ENCODE measurements around the gene PFN2.
"Not testable (repeated sequence)": the region's sequence is repeated elsewhere in the genome, so short reads cannot be mapped to it uniquely, and the experiment has no call there.

Gene PFN2

DNA sequence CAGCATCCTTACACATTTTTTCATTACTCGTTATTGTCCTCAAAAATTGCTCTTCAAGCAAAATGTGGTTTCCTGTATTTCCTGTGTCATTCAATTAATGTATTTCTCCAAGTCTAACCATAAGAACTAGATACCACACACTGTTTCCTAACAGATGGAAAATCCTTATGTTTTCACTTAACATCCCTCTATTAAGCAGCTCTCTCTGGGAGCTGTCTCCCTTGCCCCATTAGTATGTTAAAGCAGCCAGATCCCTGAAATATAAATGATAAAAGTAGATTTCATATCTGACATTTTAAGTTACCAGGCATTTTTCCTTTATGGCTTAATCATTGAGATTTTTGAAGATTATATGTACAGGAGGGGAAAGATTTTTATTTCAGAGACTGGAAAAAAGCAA, 15.9 kb downstream of the PFN2 start:
- DNase-seq, result no peak
- Histone ChIP-seq H2BK5ac (ENCODE audit: low read depth, low read length, poor library complexity) (no peak overlapping the region), H3K23ac (ENCODE audit: low read length) (no peak overlapping the region), H3K4me1 (ENCODE audit: control insufficient read depth in 1 of 2, insufficient read depth in 2 of 2, low read length in 2 of 2) (no peaks in the 10 kb centered on the region), H3K4me3 (ENCODE audit: low read depth, low read length) (no peak overlapping the region), H3K14ac (ENCODE audit: low read length) (no peak overlapping the region), H3K79me1 (ENCODE audit: low read length) (no peaks in the 10 kb centered on the region), H2AFZ (ENCODE audit: insufficient read depth, low read length, poor library complexity) (no peak overlapping the region), H3K9me3 (ENCODE audit: insufficient read depth, low read depth, low read length) (no peaks in the 10 kb centered on the region), H4K8ac (ENCODE audit: low read depth, low read length) (no peak overlapping the region), H4K91ac (ENCODE audit: low read depth, low read length) (no peak overlapping the region), H3K4me2 (ENCODE audit: low read length) (no peak overlapping the region), H2AK5ac (ENCODE audit: low read length) (no peak overlapping the region), H3K79me2 (ENCODE audit: control insufficient read depth, insufficient read depth, low read length, poor library complexity) (no peaks in the 10 kb centered on the region), H2BK12ac (ENCODE audit: low read length) (no peak overlapping the region), H2BK120ac (ENCODE audit: insufficient read depth, low read length, poor library complexity) (no peak overlapping the region), H3K18ac (ENCODE audit: low read length) (no peak overlapping the region), H3K27ac (ENCODE audit: low read depth, low read length) (no peak overlapping the region), H3K27me3 (ENCODE audit: insufficient read depth, low read length) (no peaks in the 10 kb centered on the region), H4K12ac (ENCODE audit: low read depth, low read length) (no peak overlapping the region), H3K4ac (ENCODE audit: low read depth, low read length) (no peak overlapping the region), H3K36me3 (ENCODE audit: control insufficient read depth in 1 of 2, insufficient read depth in 2 of 2, low read length in 2 of 2) (peaks cover 8 to 15% of the 10 kb centered on the region in 2 experiments), H3K9ac (ENCODE audit: low read length) (no peak overlapping the region)
- WGBS (ENCODE audit: extremely low coverage, insufficient coverage, insufficient read length), result no CpG with 5 or more reads among the region's 1 CpG

GRCh38 chr3:149949181-149949580, 21.5 kb downstream of the PFN2 start:
- DNase-seq, result no peak

GRCh38 chr3:149947231-149947630, 23.5 kb downstream of the PFN2 start:
- no peak overlapping the region for H2AK5ac ChIP-seq (ENCODE audit: low read length)
- H4K8ac ChIP-seq (ENCODE audit: low read depth, low read length), result no peak overlapping the region
- no peak overlapping the region for H3K9ac ChIP-seq (ENCODE audit: low read length)
- H3K18ac ChIP-seq (ENCODE audit: low read length), result no peak overlapping the region
- no peak overlapping the region for H4K91ac ChIP-seq (ENCODE audit: low read depth, low read length)
- H2BK12ac ChIP-seq (ENCODE audit: low read length), result no peak overlapping the region
- peaks cover 9% of the 10 kb centered on the region for H3K9me3 ChIP-seq (ENCODE audit: insufficient read depth, low read depth, low read length)
- no peaks in the 10 kb centered on the region for H3K79me2 ChIP-seq (ENCODE audit: control insufficient read depth, insufficient read depth, low read length, poor library complexity)
- no peak overlapping the region for H4K12ac ChIP-seq (ENCODE audit: low read depth, low read length)
- H3K79me1 ChIP-seq (ENCODE audit: low read length), result no peaks in the 10 kb centered on the region
- H3K23ac ChIP-seq (ENCODE audit: low read length), result no peak overlapping the region
- H3K36me3 ChIP-seq (ENCODE audit: control insufficient read depth in 1 of 2, insufficient read depth in 2 of 2, low read length in 2 of 2), result peaks cover 16 to 18% of the 10 kb centered on the region in 2 experiments
- DNase-seq, result no peak
- no peaks in the 10 kb centered on the region for H3K27me3 ChIP-seq (ENCODE audit: insufficient read depth, low read length)
- no peak overlapping the region for H2AFZ ChIP-seq (ENCODE audit: insufficient read depth, low read length, poor library complexity)
- no CpG with 5 or more reads among the region's 7 CpGs for WGBS (ENCODE audit: extremely low coverage, insufficient coverage, insufficient read length)
- no peak overlapping the region for H3K27ac ChIP-seq (ENCODE audit: low read depth, low read length)
- no peak overlapping the region for H2BK120ac ChIP-seq (ENCODE audit: insufficient read depth, low read length, poor library complexity)
- H3K14ac ChIP-seq (ENCODE audit: low read length), result no peak overlapping the region
- H3K4me1 ChIP-seq (ENCODE audit: control insufficient read depth in 1 of 2, insufficient read depth in 2 of 2, low read length in 2 of 2), result no peaks in the 10 kb centered on the region
- H2BK5ac ChIP-seq (ENCODE audit: low read depth, low read length, poor library complexity), result no peak overlapping the region
- H3K4me3 ChIP-seq (ENCODE audit: low read depth, low read length), result no peak overlapping the region
- no peak overlapping the region for H3K4ac ChIP-seq (ENCODE audit: low read depth, low read length)
- no peak overlapping the region for H3K4me2 ChIP-seq (ENCODE audit: low read length)

More at GRCh38 chr3:149949181-149949580, 21.5 kb downstream of the PFN2 start:
- Histone ChIP-seq H3K4ac (ENCODE audit: low read depth, low read length) (no peak overlapping the region), H3K4me2 (ENCODE audit: low read length) (no peak overlapping the region), H2BK120ac (ENCODE audit: insufficient read depth, low read length, poor library complexity) (no peak overlapping the region), H3K18ac (ENCODE audit: low read length) (no peak overlapping the region), H3K23ac (ENCODE audit: low read length) (no peak overlapping the region), H2AFZ (ENCODE audit: insufficient read depth, low read length, poor library complexity) (no peak overlapping the region), H2AK5ac (ENCODE audit: low read length) (no peak overlapping the region), H3K27ac (ENCODE audit: low read depth, low read length) (no peak overlapping the region), H4K12ac (ENCODE audit: low read depth, low read length) (no peak overlapping the region), H3K14ac (ENCODE audit: low read length) (no peak overlapping the region), H3K4me3 (ENCODE audit: low read depth, low read length) (no peak overlapping the region), H3K4me1 (ENCODE audit: control insufficient read depth in 1 of 2, insufficient read depth in 2 of 2, low read length in 2 of 2) (no peaks in the 10 kb centered on the region), H3K9me3 (ENCODE audit: insufficient read depth, low read depth, low read length) (peaks cover 7% of the 10 kb centered on the region), H3K27me3 (ENCODE audit: insufficient read depth, low read length) (no peaks in the 10 kb centered on the region), H3K79me2 (ENCODE audit: control insufficient read depth, insufficient read depth, low read length, poor library complexity) (no peaks in the 10 kb centered on the region), H3K36me3 (ENCODE audit: control insufficient read depth in 1 of 2, insufficient read depth in 2 of 2, low read length in 2 of 2) (peaks cover 20 to 22% of the 10 kb centered on the region in 2 experiments), H2BK12ac (ENCODE audit: low read length) (no peak overlapping the region), H4K91ac (ENCODE audit: low read depth, low read length) (no peak overlapping the region), H2BK5ac (ENCODE audit: low read depth, low read length, poor library complexity) (no peak overlapping the region), H3K79me1 (ENCODE audit: low read length) (no peaks in the 10 kb centered on the region), H3K9ac (ENCODE audit: low read length) (no peak overlapping the region), H4K8ac (ENCODE audit: low read depth, low read length) (no peak overlapping the region)
- WGBS (ENCODE audit: extremely low coverage, insufficient coverage, insufficient read length), result no CpG with 5 or more reads among the region's 2 CpGs

DNA sequence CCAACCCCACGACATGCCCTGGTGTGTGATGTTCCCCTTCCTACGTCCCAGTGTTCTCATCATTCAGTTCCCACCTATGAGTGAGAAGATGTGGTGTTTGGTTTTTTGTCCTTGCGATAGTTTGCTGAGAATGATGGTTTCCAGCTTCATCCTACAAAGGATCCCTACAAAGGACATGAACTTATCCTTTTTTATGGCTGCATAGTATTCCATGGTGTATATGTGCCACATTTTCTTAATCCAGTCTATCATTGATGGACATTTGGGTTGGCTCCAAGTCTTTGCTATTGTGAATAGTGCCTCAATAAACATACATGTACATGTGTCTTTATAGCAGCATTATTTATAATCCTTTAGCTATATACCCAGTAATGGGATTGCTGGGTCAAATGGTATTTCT, 26.7 kb downstream of the PFN2 start:
- not testable (repeated sequence) for H3K4ac ChIP-seq (ENCODE audit: low read depth, low read length); H3K27ac ChIP-seq (ENCODE audit: low read depth, low read length); H2BK12ac ChIP-seq (ENCODE audit: low read length); H3K9ac ChIP-seq (ENCODE audit: low read length); H3K9me3 ChIP-seq (ENCODE audit: insufficient read depth, low read depth, low read length); H3K4me3 ChIP-seq (ENCODE audit: low read depth, low read length); H3K18ac ChIP-seq (ENCODE audit: low read length); H3K79me2 ChIP-seq (ENCODE audit: control insufficient read depth, insufficient read depth, low read length, poor library complexity); H3K14ac ChIP-seq (ENCODE audit: low read length); H3K4me1 ChIP-seq (ENCODE audit: control insufficient read depth in 1 of 2, insufficient read depth in 2 of 2, low read length in 2 of 2); H4K12ac ChIP-seq (ENCODE audit: low read depth, low read length); H2BK5ac ChIP-seq (ENCODE audit: low read depth, low read length, poor library complexity); DNase-seq; H2AFZ ChIP-seq (ENCODE audit: insufficient read depth, low read length, poor library complexity); H3K27me3 ChIP-seq (ENCODE audit: insufficient read depth, low read length); H2BK120ac ChIP-seq (ENCODE audit: insufficient read depth, low read length, poor library complexity); H3K23ac ChIP-seq (ENCODE audit: low read length); H4K91ac ChIP-seq (ENCODE audit: low read depth, low read length); H2AK5ac ChIP-seq (ENCODE audit: low read length); H4K8ac ChIP-seq (ENCODE audit: low read depth, low read length); H3K4me2 ChIP-seq (ENCODE audit: low read length); H3K79me1 ChIP-seq (ENCODE audit: low read length)
- peaks cover 11% of the 10 kb centered on the region in 2 experiments for H3K36me3 ChIP-seq (ENCODE audit: control insufficient read depth in 1 of 2, insufficient read depth in 2 of 2, low read length in 2 of 2)
- WGBS (ENCODE audit: extremely low coverage, insufficient coverage, insufficient read length), result no CpG with 5 or more reads among the region's 3 CpGs

All from trophoblast cell (in vitro differentiated cells and primary cell).